Measurements from ENCODE around the gene DIS3L2.
"Not testable (repeated sequence)": the region's sequence is repeated elsewhere in the genome, so short reads cannot be mapped to it uniquely, and the experiment has no call there.

The DIS3L2 gene

GRCh38 chr2:232133078-232133477 lies 171.6 kb downstream of the DIS3L2 start:
- DNase-seq: no peak

GRCh38 chr2:232134939-232135338 lies 173.4 kb downstream of the DIS3L2 start:
- no peak for DNase-seq

- DNase-seq: no peak
Measured at GRCh38 chr2:232137356-232138147, 176.0 kb downstream of the DIS3L2 start.

GRCh38 chr2:232138441-232138840 lies 176.9 kb downstream of the DIS3L2 start:
- DNase-seq: no peak

- no peak for DNase-seq
Measured at GRCh38 chr2:232139171-232139594, 177.7 kb downstream of the DIS3L2 start.

GRCh38 chr2:232139786-232140562 lies 178.5 kb downstream of the DIS3L2 start:
- no peak for DNase-seq

- no peak for DNase-seq
Measured at GRCh38 chr2:232141591-232141990, 180.1 kb downstream of the DIS3L2 start.

- DNase-seq: peak; percentile 9 to 21
Measured at GRCh38 chr2:232142049-232142448, 180.5 kb downstream of the DIS3L2 start.

GRCh38 chr2:232142502-232142901 lies 181.0 kb downstream of the DIS3L2 start:
- DNase-seq: no peak

GRCh38 chr2:232146294-232146693 lies 184.8 kb downstream of the DIS3L2 start:
- DNase-seq: no peak

GRCh38 chr2:232147440-232148077 lies 186.0 kb downstream of the DIS3L2 start:
- DNase-seq: no peak

GRCh38 chr2:232162187-232162586 lies 200.7 kb downstream of the DIS3L2 start:
- no peak for DNase-seq

- no peak for DNase-seq
Measured at GRCh38 chr2:232170396-232170795, 208.9 kb downstream of the DIS3L2 start.

- no peak for DNase-seq
Measured at GRCh38 chr2:232174662-232175061, 213.1 kb downstream of the DIS3L2 start.

GRCh38 chr2:232176587-232176986 lies 215.1 kb downstream of the DIS3L2 start:
- not testable (repeated sequence) for DNase-seq

GRCh38 chr2:232183279-232183678 lies 221.8 kb downstream of the DIS3L2 start:
- DNase-seq: no peak

GRCh38 chr2:232184346-232184745 lies 222.8 kb downstream of the DIS3L2 start:
- no peak for DNase-seq

- no peak for DNase-seq
Measured at GRCh38 chr2:232190796-232191195, 229.3 kb downstream of the DIS3L2 start.

GRCh38 chr2:232195487-232195886 lies 234.0 kb downstream of the DIS3L2 start:
- DNase-seq: no peak

- DNase-seq: no peak
Measured at GRCh38 chr2:232196802-232197201, 235.3 kb downstream of the DIS3L2 start.

- DNase-seq: no peak
Measured at GRCh38 chr2:232200195-232200594, 238.7 kb downstream of the DIS3L2 start.

GRCh38 chr2:232203166-232203891 lies 241.8 kb downstream of the DIS3L2 start:
- DNase-seq: no peak

GRCh38 chr2:232203936-232204335 lies 242.4 kb downstream of the DIS3L2 start:
- DNase-seq: no peak

Data from stimulated activated CD4-positive, alpha-beta T cell treated with anti-CD3 and anti-CD28 coated beads, Interleukin-2, amount 100 ng/mL, for 48 hours (primary cell).